ENCODE data around the gene PTPN13.

The PTPN13 gene

GRCh38 chr4:86821151-86821550, 227.0 kb downstream of the PTPN13 start:
- no peak for DNase-seq

- no peak for DNase-seq
Observed at GRCh38 chr4:86822136-86822535, 228.0 kb downstream of the PTPN13 start.

- no peak for DNase-seq
Observed at GRCh38 chr4:86825511-86825910, 231.4 kb downstream of the PTPN13 start.

- peak in 1 of 2 experiments; percentile 13 for DNase-seq
Observed at GRCh38 chr4:86831262-86832130, 237.4 kb downstream of the PTPN13 start.

GRCh38 chr4:86833615-86834014, 239.5 kb downstream of the PTPN13 start:
- DNase-seq: no peak

- no peak for DNase-seq
Observed at GRCh38 chr4:86834901-86835300, 240.8 kb downstream of the PTPN13 start.

GRCh38 chr4:86835677-86836076, 241.6 kb downstream of the PTPN13 start:
- no peak for DNase-seq

- DNase-seq: no peak
Observed at GRCh38 chr4:86837691-86838503, 243.8 kb downstream of the PTPN13 start.

- no peak for DNase-seq
Observed at GRCh38 chr4:86840858-86841257, 246.7 kb downstream of the PTPN13 start.

- DNase-seq: no peak
Observed at GRCh38 chr4:86841309-86841708, 247.2 kb downstream of the PTPN13 start.

GRCh38 chr4:86845593-86845992, 251.5 kb downstream of the PTPN13 start:
- no peak for DNase-seq

GRCh38 chr4:86846921-86847320, 252.8 kb downstream of the PTPN13 start:
- no peak for DNase-seq

- DNase-seq: no peak
Observed at GRCh38 chr4:86847571-86847970, 253.5 kb downstream of the PTPN13 start.

- no peak for DNase-seq
Observed at GRCh38 chr4:86848136-86848535, 254.0 kb downstream of the PTPN13 start.

- DNase-seq: no peak
Observed at GRCh38 chr4:86848732-86849619, 254.9 kb downstream of the PTPN13 start, which contains the start of gene SLC10A6. TSS of gene SLC10A6 (minus strand) at chr4:86849384. CDS start at chr4:86849115, 269 bp downstream.

- DNase-seq: no peak
Observed at GRCh38 chr4:86853209-86853608, 259.1 kb downstream of the PTPN13 start.

- no peak for DNase-seq
Observed at GRCh38 chr4:86855572-86855971, 261.5 kb downstream of the PTPN13 start.

GRCh38 chr4:86856896-86857295, 262.8 kb downstream of the PTPN13 start:
- no peak for DNase-seq

- no peak for DNase-seq
Observed at GRCh38 chr4:86857341-86858052, 263.4 kb downstream of the PTPN13 start.

Measured in SW 1271 (cell line).